GM12878 (cell line): ENCODE results near the gene RPGR.

Experiments
- CHD2 ChIP-seq: IDR thresholded peaks from 2 replicates; pipeline ENCODE4 v1.6.1; 2011; ENCODE audit warnings: low read depth, low read length, improper control_type of control experiment, borderline replicate concordance
- CTCF ChIP-seq, 3 experiments: IDR thresholded peaks in 2 of 3; conservative IDR thresholded peaks in 1 of 3; 2 replicates each; pipeline ENCODE4 v1.5.1; 2011; ENCODE audit warnings: low read depth in 3 of 3, low read length in 3 of 3, mild to moderate bottlenecking in 3 of 3, control low read depth in 2 of 3, moderate library complexity in 2 of 3, inconsistent platforms in 1 of 3, mixed read lengths in 1 of 3; ENCODE audit not compliant: control insufficient read depth in 2 of 3, insufficient read depth in 1 of 3; ENCODE audit errors: extremely low read depth in 1 of 3
- E4F1 ChIP-seq: fragments of 450-650 bp; IDR thresholded peaks from 2 replicates; pipeline ENCODE4 v1.6.1; 2018; ENCODE audit warnings: borderline replicate concordance, mild to moderate bottlenecking; ENCODE audit not compliant: partially characterized antibody
- MYC ChIP-seq: IDR thresholded peaks from 2 replicates; pipeline ENCODE4 v1.6.1; 2011; ENCODE audit warnings: mild to moderate bottlenecking, low read length, moderate library complexity, inconsistent platforms; ENCODE audit not compliant: insufficient read depth, insufficient replicate concordance, insufficient read length, severe bottlenecking
- PBX3 ChIP-seq: IDR thresholded peaks from 2 replicates; pipeline ENCODE4 v1.6.1; 2011; ENCODE audit warnings: mild to moderate bottlenecking, low read depth, low read length, moderate library complexity; ENCODE audit not compliant: insufficient replicate concordance
- POLR2A ChIP-seq: IDR thresholded peaks from 2 replicates; pipeline ENCODE4 v1.6.1; 2011; ENCODE audit warnings: low read depth, mild to moderate bottlenecking, low read length
- POLR2AphosphoS5 ChIP-seq: IDR thresholded peaks from 2 replicates; pipeline ENCODE4 v1.6.1; 2011; ENCODE audit warnings: mild to moderate bottlenecking, low read length, inconsistent platforms
- SP1 ChIP-seq: IDR thresholded peaks from one replicate; pipeline ENCODE4 v1.6.1; 2011; ENCODE audit warnings: low read depth, low read length
- TCF7 ChIP-seq: IDR thresholded peaks from 2 replicates; pipeline ENCODE4 v1.6.1; 2014; ENCODE audit warnings: antibody characterized with exemption, borderline replicate concordance
- USF1 ChIP-seq: IDR thresholded peaks from 2 replicates; pipeline ENCODE4 v1.6.1; 2011; ENCODE audit warnings: borderline replicate concordance, low read depth, mild to moderate bottlenecking, moderate library complexity, mixed read lengths, low read length; ENCODE audit not compliant: insufficient read depth; ENCODE audit errors: extremely low read length

- no peak for TF ChIP-seq POLR2A
- TF ChIP-seq CTCF (IDR thresholded peaks at IDR 0.05 in 2 of 3, conservative IDR thresholded peaks at IDR 0.05 in 1 of 3; ENCODE audit: control insufficient read depth in 2 of 3, extremely low read depth in 1 of 3, insufficient read depth in 1 of 3, low read depth in 3 of 3, low read length in 3 of 3), result no peak
- no peak for TF ChIP-seq USF1
- TF ChIP-seq POLR2AphosphoS5, result no peak
- no peak for TF ChIP-seq E4F1
- TF ChIP-seq PBX3, result no peak
- no peak for TF ChIP-seq TCF7
- no peak for TF ChIP-seq CHD2
- TF ChIP-seq MYC, result no peak
- TF ChIP-seq SP1, result no peak
Measured at GRCh38 chrX:38313190-38313589, 14.1 kb downstream of the RPGR start.
